Mesothelial cell of epicardium (in vitro differentiated cells): ENCODE results near the gene ABRAXAS1. TPM values are rescaled to one million over a fixed set of nuclear protein-coding genes. Genes with fewer than 3 reads are reported as not detected.
A peak's percentile ranks its signal among the peaks of the same experiment; 100 is the strongest.
"Not testable (repeated sequence)": the region's sequence is repeated elsewhere in the genome, so short reads cannot be mapped to it uniquely, and the experiment has no call there.

ENCODE experiments used
- DNase-seq, 2 experiments: peaks; one replicate each; pipeline ENCODE4 v3.0.0; 2021; ENCODE audit warnings: low spot score in 2 of 2; ENCODE audit not compliant: unreplicated experiment in 2 of 2
- H3K27ac Mint-ChIP-seq: 2 replicates; pipeline ENCODE4 v1.8.0; 2021; ENCODE audit warnings: mixed read lengths
- H3K27me3 Mint-ChIP-seq: 2 replicates; pipeline ENCODE4 v1.8.0; 2021; ENCODE audit warnings: low read depth, mixed read lengths
- H3K36me3 Mint-ChIP-seq: 2 replicates; pipeline ENCODE4 v1.8.0; 2021; ENCODE audit warnings: mixed read lengths
- H3K4me1 Mint-ChIP-seq: 2 replicates; pipeline ENCODE4 v1.8.0; 2021; ENCODE audit warnings: mixed read lengths
- H3K4me3 Mint-ChIP-seq: 2 replicates; pipeline ENCODE4 v1.8.0; 2021; ENCODE audit warnings: mild to moderate bottlenecking, moderate library complexity, mixed read lengths
- H3K9me3 Mint-ChIP-seq: 2 replicates; pipeline ENCODE4 v1.8.0; 2021; ENCODE audit warnings: mixed read lengths
- total RNA-seq: library from RNA; stranded (reverse); gene quantifications from 3 replicates; pipeline ENCODE4 v1.2.1, GENCODE V29; 2021
- TF ChIP-seq, protein P1 (sequence below): fragments of 200-600 bp; sonication (generic); IDR thresholded peaks from one replicate; pipeline ENCODE4 v1.5.0; 2021; ENCODE audit warnings: antibody characterized with exemption; ENCODE audit not compliant: unreplicated experiment

The ABRAXAS1 gene
- total RNA-seq, 1 donor from 2014 or later, result 23.2 TPM

DNA sequence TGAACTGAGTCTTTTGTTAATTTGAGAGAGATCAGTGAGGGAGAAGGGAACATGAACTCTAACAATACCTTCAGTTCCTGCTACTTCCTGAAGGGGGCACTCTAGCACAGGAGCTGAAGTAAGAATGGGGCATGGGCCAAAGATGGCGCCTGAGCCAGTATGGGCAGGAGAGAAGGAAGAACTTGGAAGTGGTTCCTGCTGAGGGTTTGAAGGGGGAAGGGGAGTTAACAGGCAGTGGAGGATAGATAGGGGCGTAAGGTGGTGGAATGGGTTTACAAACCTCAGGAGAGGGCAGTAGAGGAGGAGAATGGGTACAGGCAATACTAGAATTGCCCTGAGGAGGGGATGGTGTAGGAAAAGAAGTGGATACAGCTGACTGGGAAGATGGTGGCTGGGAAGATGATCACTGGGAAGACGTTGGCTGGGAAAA, 24.3 kb upstream of the ABRAXAS1 start:
- H3K9me3 Mint-ChIP-seq, H3K36me3 Mint-ChIP-seq, H3K4me3 Mint-ChIP-seq, H3K4me1 Mint-ChIP-seq, H3K27me3 Mint-ChIP-seq, DNase-seq, H3K27ac Mint-ChIP-seq: not testable (repeated sequence)
- TF ChIP-seq, protein P1, sequence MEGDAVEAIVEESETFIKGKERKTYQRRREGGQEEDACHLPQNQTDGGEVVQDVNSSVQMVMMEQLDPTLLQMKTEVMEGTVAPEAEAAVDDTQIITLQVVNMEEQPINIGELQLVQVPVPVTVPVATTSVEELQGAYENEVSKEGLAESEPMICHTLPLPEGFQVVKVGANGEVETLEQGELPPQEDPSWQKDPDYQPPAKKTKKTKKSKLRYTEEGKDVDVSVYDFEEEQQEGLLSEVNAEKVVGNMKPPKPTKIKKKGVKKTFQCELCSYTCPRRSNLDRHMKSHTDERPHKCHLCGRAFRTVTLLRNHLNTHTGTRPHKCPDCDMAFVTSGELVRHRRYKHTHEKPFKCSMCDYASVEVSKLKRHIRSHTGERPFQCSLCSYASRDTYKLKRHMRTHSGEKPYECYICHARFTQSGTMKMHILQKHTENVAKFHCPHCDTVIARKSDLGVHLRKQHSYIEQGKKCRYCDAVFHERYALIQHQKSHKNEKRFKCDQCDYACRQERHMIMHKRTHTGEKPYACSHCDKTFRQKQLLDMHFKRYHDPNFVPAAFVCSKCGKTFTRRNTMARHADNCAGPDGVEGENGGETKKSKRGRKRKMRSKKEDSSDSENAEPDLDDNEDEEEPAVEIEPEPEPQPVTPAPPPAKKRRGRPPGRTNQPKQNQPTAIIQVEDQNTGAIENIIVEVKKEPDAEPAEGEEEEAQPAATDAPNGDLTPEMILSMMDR, result peak; percentile 64

DNA sequence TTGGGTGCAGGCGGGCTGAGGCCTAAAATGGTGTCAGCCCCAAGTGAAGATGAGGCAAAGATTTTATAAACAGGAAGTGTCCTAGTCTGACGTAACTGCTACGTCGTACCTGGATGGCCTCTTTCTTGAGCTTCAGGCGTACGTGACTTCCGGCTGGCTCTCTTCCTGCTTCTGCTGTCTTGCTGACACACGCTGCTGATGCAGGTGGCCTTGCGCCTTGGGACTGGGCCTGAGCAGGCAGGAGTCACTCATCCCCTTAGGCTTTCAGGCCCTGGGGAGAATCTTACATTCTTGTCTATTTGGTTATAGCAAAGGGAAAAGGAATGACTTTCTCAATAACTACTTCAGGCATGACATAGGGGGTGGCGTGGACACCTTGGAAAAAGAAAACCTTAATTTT, 20.1 kb upstream of the ABRAXAS1 start:
- no peak overlapping the region for H3K27ac Mint-ChIP-seq
- H3K9me3 Mint-ChIP-seq, result no peaks in the 10 kb centered on the region
- DNase-seq, result no peak
- H3K27me3 Mint-ChIP-seq, result no peaks in the 10 kb centered on the region
- H3K36me3 Mint-ChIP-seq, result no peaks in the 10 kb centered on the region
- no peaks in the 10 kb centered on the region for H3K4me1 Mint-ChIP-seq
- no peak overlapping the region for H3K4me3 Mint-ChIP-seq
- TF ChIP-seq, protein P1, result no peak

DNA sequence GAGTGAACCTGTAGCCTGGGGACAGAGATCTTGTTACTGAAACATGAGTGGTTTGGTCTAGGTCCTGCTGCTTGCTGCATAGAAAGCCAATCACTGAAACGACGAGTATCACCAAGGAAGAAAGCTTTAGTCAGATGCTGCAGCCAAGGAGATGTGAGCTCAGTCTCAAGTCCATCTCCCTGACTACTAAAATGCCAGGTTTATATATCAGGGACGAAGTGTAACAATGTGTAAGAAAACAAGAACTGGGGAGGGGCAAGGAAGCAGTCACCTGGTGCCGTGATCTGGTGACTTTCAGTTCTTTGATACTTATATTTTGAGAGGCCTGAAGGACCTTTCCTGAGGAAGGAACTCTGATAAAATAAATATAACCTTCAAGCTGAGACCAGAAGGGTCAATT, 19.6 kb upstream of the ABRAXAS1 start:
- Mint-ChIP-seq H3K4me1 (no peaks in the 10 kb centered on the region), H3K36me3 (no peaks in the 10 kb centered on the region), H3K9me3 (no peaks in the 10 kb centered on the region), H3K4me3 (no peak overlapping the region), H3K27ac (no peak overlapping the region), H3K27me3 (no peaks in the 10 kb centered on the region)
- no peak for DNase-seq
- TF ChIP-seq, protein P1, result no peak

DNA sequence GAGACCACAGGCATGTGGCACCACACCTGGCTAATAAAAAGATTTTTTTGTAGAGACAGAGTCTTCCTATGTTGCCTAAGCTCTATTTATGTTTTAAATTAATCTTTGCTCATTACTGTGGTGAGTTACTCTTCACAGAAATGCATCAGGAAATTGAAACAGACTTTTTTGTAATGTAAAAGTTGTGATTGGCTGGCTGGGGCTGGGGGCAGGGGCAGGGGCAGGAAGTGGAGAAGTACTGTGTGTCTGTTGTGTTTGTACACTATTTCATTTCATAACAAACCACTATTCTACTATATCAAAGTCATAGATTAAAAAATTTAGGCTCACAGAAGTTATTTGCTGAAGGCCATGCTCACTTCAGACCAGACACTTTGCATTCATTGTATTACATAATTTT, 19.1 kb upstream of the ABRAXAS1 start:
- H3K4me3 Mint-ChIP-seq, result no peak overlapping the region
- no peaks in the 10 kb centered on the region for H3K4me1 Mint-ChIP-seq
- no peaks in the 10 kb centered on the region for H3K36me3 Mint-ChIP-seq
- no peak for DNase-seq
- H3K9me3 Mint-ChIP-seq, result no peaks in the 10 kb centered on the region
- H3K27ac Mint-ChIP-seq, result no peak overlapping the region
- no peaks in the 10 kb centered on the region for H3K27me3 Mint-ChIP-seq
- TF ChIP-seq, protein P1, result no peak

DNA sequence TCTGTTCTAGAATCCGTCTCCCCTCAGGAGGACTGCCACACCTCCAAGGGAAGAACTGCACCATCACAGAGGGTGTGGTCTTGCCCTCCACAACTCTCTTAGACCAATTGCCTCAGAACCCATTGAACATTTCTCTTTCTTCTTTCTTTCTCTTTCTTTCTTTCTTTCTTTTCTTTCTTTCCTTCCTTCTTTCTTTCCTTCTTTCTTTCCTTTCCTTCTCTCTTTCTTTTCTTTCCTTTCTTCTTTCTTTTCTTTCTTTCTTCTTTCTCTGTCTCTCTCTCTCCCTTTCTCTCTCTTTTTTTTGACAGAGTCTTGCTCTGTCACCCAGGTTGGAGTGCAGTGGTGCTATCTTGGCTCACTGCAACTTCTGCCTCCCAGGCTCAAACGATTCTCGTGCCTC, 16.8 kb upstream of the ABRAXAS1 start:
- H3K27ac Mint-ChIP-seq, H3K4me3 Mint-ChIP-seq, H3K4me1 Mint-ChIP-seq, DNase-seq, H3K36me3 Mint-ChIP-seq, H3K9me3 Mint-ChIP-seq, H3K27me3 Mint-ChIP-seq: not testable (repeated sequence)

DNA sequence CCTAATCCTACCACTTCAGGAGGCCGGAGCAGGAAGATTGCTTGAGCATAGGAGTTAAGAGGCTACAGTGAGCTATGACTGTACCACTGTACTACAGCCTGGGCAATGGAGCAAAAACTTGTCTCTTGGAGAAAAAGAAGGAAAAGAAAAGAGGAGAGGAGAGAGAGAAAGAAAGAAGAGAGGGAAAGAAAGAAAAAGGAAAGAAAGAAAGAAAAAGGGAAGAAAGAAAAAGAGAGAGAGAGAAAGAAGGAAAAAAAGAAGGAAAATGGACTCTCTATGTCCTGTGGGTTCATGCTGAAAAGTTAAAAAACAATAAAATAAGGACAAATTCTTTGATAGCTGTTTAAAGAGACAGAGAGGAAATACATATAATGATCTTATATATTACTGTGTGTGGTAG, 13.3 kb upstream of the ABRAXAS1 start:
- H3K27ac Mint-ChIP-seq, result no peak overlapping the region
- no peak overlapping the region for H3K4me3 Mint-ChIP-seq
- no peaks in the 10 kb centered on the region for H3K9me3 Mint-ChIP-seq
- DNase-seq, result no peak
- no peaks in the 10 kb centered on the region for H3K27me3 Mint-ChIP-seq
- no peaks in the 10 kb centered on the region for H3K36me3 Mint-ChIP-seq
- no peaks in the 10 kb centered on the region for H3K4me1 Mint-ChIP-seq
- TF ChIP-seq, protein P1, result no peak

DNA sequence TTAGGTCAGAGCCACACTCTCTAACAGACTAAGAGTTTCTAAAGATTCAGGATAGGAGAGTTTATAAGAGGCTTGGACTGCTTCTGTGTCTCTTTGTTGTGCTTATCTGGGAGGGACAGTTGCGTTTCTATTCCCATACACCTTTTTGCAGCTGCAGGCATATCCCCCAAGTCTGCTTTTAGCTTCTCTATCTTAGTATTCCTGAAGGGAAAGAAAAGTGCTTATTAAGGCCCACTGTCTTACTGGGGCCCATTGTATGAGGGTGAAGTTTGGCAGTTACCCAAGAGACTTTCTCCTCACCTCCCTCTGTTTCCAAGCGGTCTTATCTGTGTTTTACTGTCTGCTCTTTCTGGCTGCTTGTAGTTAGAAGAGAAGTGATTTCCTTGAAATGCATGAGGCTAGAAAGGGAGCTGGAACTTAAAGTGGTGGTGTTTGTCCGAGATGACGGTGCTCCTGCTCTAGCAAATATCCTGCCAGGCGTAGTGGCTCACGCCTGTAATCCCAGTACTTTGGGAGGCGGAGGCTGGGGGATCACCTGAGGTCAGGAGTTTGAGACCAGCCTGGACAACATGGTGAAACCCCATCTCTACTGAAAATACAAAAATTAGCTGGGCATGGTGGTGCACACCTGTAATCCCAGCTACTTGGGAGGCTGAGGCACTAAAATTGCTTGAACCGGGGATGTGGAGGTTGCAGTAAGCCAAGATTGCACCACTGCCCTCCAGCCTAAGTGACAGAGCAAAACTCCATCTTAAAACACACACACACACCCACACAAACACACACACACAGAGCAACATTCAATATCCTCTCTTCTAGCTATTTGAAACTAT, 11.4 kb upstream of the ABRAXAS1 start:
- not testable (repeated sequence) for DNase-seq, H3K4me1 Mint-ChIP-seq, H3K27me3 Mint-ChIP-seq, H3K9me3 Mint-ChIP-seq, H3K36me3 Mint-ChIP-seq, H3K4me3 Mint-ChIP-seq
- peak overlapping the region; percentile 29 for H3K27ac Mint-ChIP-seq
